Tibial nerve (tissue), 4 donors: ENCODE results near the gene TPM2. TPM values are rescaled to one million over a fixed set of nuclear protein-coding genes. Genes with fewer than 3 reads are reported as not detected.

Experiments used
- DNase-seq, 2 donors: peaks; one replicate each; pipeline ENCODE4 v3.0.0-alpha.2; 2019; ENCODE audit warnings: low spot score in 2 of 2
- H3K27ac ChIP-seq, 4 donors: fragments of 200-600 bp; sonication (generic) in 3 of 4; one replicate each; pipeline ENCODE4 v1.5.1; 2017 to 2019; ENCODE audit warnings: mild to moderate bottlenecking in 1 of 4
- H3K27me3 ChIP-seq, 2 donors: fragments of 200-600 bp; sonication (generic) in 1 of 2; one replicate each; pipeline versions ENCODE4 v1.5.1 to v1.6.0; 2017 to 2019
- H3K36me3 ChIP-seq, 3 donors: fragments of 200-600 bp; sonication (generic); one replicate each; pipeline ENCODE4 v1.5.1; 2018 to 2019
- H3K4me1 ChIP-seq, 4 donors: fragments of 200-600 bp; sonication (generic) in 3 of 4; one replicate each; pipeline ENCODE4 v1.5.1; 2017 to 2019
- H3K4me3 ChIP-seq, 4 donors: fragments of 200-600 bp; sonication (generic) in 3 of 4; one replicate each; pipeline ENCODE4 v1.5.1; 2017 to 2019; ENCODE audit warnings: mild to moderate bottlenecking in 1 of 4, moderate library complexity in 1 of 4
- H3K9me3 ChIP-seq, 4 donors: fragments of 200-600 bp; sonication (generic) in 3 of 4; one replicate each; pipeline ENCODE4 v1.5.1; 2017 to 2019
- CTCF ChIP-seq, 5 experiments: fragments of 200-600 bp in 3 of 5; fragments of 450-650 bp in 2 of 5; sonication (generic) in 3 of 5; IDR thresholded peaks; one replicate each; pipeline ENCODE4 v1.5.1; 2016 to 2019; ENCODE audit warnings: antibody characterized with exemption in 5 of 5, mild to moderate bottlenecking in 3 of 5, moderate library complexity in 2 of 5
- EP300 ChIP-seq, 2 donors: sonication (generic); formaldehyde crosslinking; IDR thresholded peaks; one replicate each; pipeline ENCODE4 v1.6.1; 2017; ENCODE audit warnings: antibody characterized with exemption in 2 of 2, mild to moderate bottlenecking in 1 of 2
- POLR2A ChIP-seq, 2 donors: fragments of 450-650 bp; IDR thresholded peaks; one replicate each; pipeline ENCODE4 v1.6.1; 2017; ENCODE audit warnings: antibody characterized with exemption in 2 of 2, mild to moderate bottlenecking in 2 of 2, moderate library complexity in 2 of 2
- WGBS, 2 donors: methylation state at CpG; one replicate each; pipeline ENCODE4 v1.1.5; 2018; 5-methylcytosine and 5-hydroxymethylcytosine counted together
- total RNA-seq, 4 donors: library from RNA; depleted of rRNA; stranded (reverse); fragments of >200 nt; gene quantifications; one replicate each; pipeline ENCODE4 v1.1.0, GENCODE V29; 2016

Gene TPM2
- total RNA-seq = 100 to 1,000 TPM; 229 to 350 (median 289) TPM

- no peaks in the 10 kb centered on the region for H3K27me3 ChIP-seq
- 13 to 19% methylated on average over 25 to 29 of the region's 61 CpGs for WGBS, 2 donors
- peak within 1 kb of the TSS; percentile 93 to 97 (median 95) for H3K27ac ChIP-seq
- H3K4me1 ChIP-seq = peaks cover 0 to 72% (median 9%) of the 10 kb centered on the region in 4 donors
- peaks cover 0 to 15% (median 0%) of the 10 kb centered on the region in 3 donors for H3K36me3 ChIP-seq
- peak within 1 kb of the TSS; percentile 63 to 92 (median 75) for H3K4me3 ChIP-seq
- TF ChIP-seq CTCF (IDR thresholded peaks at IDR 0.05) (peak in 1 of 5 experiments; percentile 24), POLR2A (IDR thresholded peaks at IDR 0.05) (no peak), EP300 (IDR thresholded peaks at IDR 0.05) (peak in 1 of 2 donors; percentile 75)
- H3K9me3 ChIP-seq = no peaks in the 10 kb centered on the region
- DNase-seq = peak in 1 of 2 donors; percentile 35
These were observed at the start of gene TPM2 for GRCh38 chr9:35689542-35690293. Gene TPM2, minus strand, starts transcription at chr9:35689925. Its CDS starts 108 bp downstream, at chr9:35689817.

GRCh38 chr9:35738924-35739323, 49.2 kb upstream of the TPM2 start:
- Histone ChIP-seq H3K9me3 (no peaks in the 10 kb centered on the region), H3K4me1 (peaks cover 0 to 10% (median 4%) of the 10 kb centered on the region in 4 donors), H3K4me3 (no peak overlapping the region), H3K36me3 (peaks cover 0 to 99% (median 23%) of the 10 kb centered on the region in 3 donors), H3K27ac (no peak overlapping the region), H3K27me3 (no peaks in the 10 kb centered on the region)
- DNase-seq = no peak
- 82 to 88% methylated on average over 7 of the region's 7 CpGs for WGBS, 2 donors
- TF ChIP-seq CTCF (IDR thresholded peaks at IDR 0.05) (no peak), POLR2A (IDR thresholded peaks at IDR 0.05) (no peak), EP300 (IDR thresholded peaks at IDR 0.05) (no peak)

- 75 to 77% methylated on average over 4 of the region's 4 CpGs for WGBS, 2 donors
- no peak for DNase-seq
- no peak overlapping the region for H3K4me3 ChIP-seq
- peaks cover 0 to 17% (median 11%) of the 10 kb centered on the region in 4 donors for H3K4me1 ChIP-seq
- peaks cover 0 to 92% (median 17%) of the 10 kb centered on the region in 3 donors for H3K36me3 ChIP-seq
- TF ChIP-seq CTCF (IDR thresholded peaks at IDR 0.05) = no peak
- no peak for TF ChIP-seq EP300 (IDR thresholded peaks at IDR 0.05)
- no peak for TF ChIP-seq POLR2A (IDR thresholded peaks at IDR 0.05)
- no peaks in the 10 kb centered on the region for H3K9me3 ChIP-seq
- H3K27me3 ChIP-seq = no peaks in the 10 kb centered on the region
- H3K27ac ChIP-seq = no peak overlapping the region
These were observed 48.5 kb upstream of the TPM2 start for GRCh38 chr9:35738186-35738585.

GRCh38 chr9:35737143-35737542, 47.4 kb upstream of the TPM2 start:
- H3K36me3 ChIP-seq = peaks cover 0 to 81% (median 17%) of the 10 kb centered on the region in 3 donors
- peaks cover 0 to 22% (median 15%) of the 10 kb centered on the region in 4 donors for H3K4me1 ChIP-seq
- H3K4me3 ChIP-seq = no peak overlapping the region
- 62 to 67% methylated on average over 5 to 7 of the region's 7 CpGs for WGBS, 2 donors
- H3K27ac ChIP-seq = no peak overlapping the region
- H3K27me3 ChIP-seq = no peaks in the 10 kb centered on the region
- TF ChIP-seq POLR2A (IDR thresholded peaks at IDR 0.05) (no peak), EP300 (IDR thresholded peaks at IDR 0.05) (no peak), CTCF (IDR thresholded peaks at IDR 0.05) (no peak)
- H3K9me3 ChIP-seq = no peaks in the 10 kb centered on the region
- no peak for DNase-seq

- no peaks in the 10 kb centered on the region for H3K9me3 ChIP-seq
- H3K36me3 ChIP-seq = peaks cover 0 to 72% (median 17%) of the 10 kb centered on the region in 3 donors
- H3K27me3 ChIP-seq = no peaks in the 10 kb centered on the region
- peak overlapping the region in 1 of 4 donors; percentile 28 for H3K27ac ChIP-seq
- H3K4me1 ChIP-seq = peaks cover 0 to 22% (median 16%) of the 10 kb centered on the region in 4 donors
- TF ChIP-seq CTCF (IDR thresholded peaks at IDR 0.05) (peak; percentile 61 to 77 (median 69)), POLR2A (IDR thresholded peaks at IDR 0.05) (no peak)
- WGBS, 2 donors = 28 to 29% methylated on average over 3 to 5 of the region's 5 CpGs
- no peak overlapping the region for H3K4me3 ChIP-seq
- DNase-seq = peak; percentile 46 to 74
These were observed 46.5 kb upstream of the TPM2 start for GRCh38 chr9:35736201-35736633.
